HG02852 (cell line): ENCODE data around the gene ADAM12.
"Not testable (repeated sequence)": the region's sequence is repeated elsewhere in the genome, so short reads cannot be mapped to it uniquely, and the experiment has no call there.

Source experiments
- ATAC-seq: cut with Tn5 transposase; IDR thresholded peaks from one replicate; pipeline ENCODE4 v1.9.1; 2021; ENCODE audit warnings: mild to moderate bottlenecking, moderate library complexity; ENCODE audit not compliant: unreplicated experiment

The ADAM12 gene

DNA sequence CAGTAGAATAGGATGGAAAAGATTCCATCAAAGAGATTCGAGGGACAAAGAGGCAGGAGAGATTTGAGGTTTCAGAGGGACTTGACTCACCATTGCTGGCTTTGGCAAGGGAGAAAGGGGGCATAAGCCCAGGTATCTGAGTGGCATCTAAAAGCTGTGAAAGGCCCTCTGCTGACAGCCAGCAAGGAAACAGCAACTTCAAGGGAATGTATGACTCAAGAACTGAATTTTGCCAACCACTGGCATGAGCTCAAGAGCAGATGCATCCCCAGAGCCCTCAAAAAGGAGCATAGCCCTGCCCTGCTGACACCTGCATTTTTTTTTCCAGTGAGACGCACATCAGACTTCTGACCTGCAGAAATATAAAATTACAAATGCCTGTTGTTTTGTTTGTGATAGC is 19.6 kb upstream of the ADAM12 start:
- no peak for ATAC-seq

DNA sequence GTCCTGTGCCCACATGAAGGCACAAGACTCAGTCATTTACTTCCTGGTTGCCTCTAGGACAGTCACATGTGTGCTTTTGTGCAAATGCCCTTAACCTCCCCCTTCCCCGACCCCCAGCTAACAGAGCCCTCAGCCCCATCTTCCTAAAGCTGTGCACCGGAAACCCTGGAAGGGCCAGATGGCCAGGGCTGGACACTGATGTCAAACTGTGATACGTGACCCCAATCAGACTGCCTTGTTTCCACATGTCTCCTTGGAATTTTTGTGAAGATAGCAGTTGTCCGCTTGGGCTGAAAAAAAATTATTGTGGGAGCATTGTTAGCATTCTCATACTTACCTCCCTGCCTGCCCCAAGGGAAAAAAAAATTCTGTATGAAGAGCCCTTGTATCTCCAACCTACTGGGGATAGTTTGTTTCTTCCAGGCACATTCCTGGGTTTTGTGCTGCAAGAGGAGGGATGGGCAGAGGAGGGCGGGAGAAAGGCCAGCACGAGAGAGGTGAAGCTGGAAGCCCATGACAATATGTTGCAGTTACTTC is 17.0 kb upstream of the ADAM12 start:
- ATAC-seq, result no peak

GRCh38 chr10:126402721-126403695 is 14.7 kb upstream of the ADAM12 start:
- no peak for ATAC-seq

DNA sequence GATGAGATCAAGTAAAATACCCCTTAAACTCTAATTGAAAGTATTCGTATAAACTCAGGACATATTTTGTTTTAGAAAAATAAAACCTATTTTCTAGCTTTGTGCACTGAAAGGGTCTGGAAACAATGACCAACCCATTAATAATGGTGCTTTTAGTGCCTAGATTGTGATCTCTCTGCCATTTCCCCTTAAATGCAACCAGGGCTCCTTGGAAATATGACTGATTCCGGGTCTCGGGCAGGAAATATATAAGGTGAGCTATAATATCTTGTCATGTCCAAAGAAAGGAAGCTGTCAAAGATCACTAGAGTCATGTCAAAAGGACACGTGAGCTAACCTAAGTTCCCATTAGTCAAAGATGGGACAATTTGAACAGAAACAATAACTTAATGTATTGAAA is 12.4 kb upstream of the ADAM12 start:
- no peak for ATAC-seq

DNA sequence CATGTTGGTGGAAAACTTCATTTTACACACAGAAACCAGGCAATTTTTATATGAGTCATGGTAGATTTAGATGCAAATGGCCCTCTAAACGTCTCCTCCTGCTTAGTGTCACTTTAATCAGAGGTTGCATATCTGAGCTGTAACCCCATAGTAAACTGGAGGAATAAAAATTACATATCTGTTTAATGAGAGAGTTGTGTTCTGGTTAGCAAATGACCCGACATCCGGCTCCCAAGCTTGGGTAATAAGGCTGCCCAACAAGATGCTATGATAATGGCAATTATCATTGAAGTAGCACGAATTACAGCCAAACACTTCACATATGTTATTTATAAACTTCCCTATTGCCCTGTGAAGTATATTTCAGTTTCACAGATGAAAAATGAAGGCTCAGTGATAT is 10.6 kb upstream of the ADAM12 start:
- no peak for ATAC-seq

DNA sequence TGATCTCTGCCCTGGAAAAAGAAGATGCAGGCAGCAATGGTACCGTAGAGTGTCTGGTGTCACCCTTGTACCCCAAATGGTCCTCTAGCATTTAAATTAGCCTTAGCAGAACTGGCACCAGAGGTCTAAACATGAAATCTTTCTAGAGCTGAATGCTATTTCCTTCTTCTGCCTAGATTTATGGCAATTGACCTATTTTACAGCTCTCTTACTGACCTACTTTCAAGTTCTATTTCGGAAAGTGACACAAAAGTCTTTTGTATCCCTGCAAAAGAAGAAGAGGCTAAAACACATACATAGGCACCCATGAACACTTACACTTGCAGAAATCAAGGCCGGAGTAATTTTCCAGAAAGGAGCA is 10.1 kb upstream of the ADAM12 start:
- ATAC-seq, result no peak

DNA sequence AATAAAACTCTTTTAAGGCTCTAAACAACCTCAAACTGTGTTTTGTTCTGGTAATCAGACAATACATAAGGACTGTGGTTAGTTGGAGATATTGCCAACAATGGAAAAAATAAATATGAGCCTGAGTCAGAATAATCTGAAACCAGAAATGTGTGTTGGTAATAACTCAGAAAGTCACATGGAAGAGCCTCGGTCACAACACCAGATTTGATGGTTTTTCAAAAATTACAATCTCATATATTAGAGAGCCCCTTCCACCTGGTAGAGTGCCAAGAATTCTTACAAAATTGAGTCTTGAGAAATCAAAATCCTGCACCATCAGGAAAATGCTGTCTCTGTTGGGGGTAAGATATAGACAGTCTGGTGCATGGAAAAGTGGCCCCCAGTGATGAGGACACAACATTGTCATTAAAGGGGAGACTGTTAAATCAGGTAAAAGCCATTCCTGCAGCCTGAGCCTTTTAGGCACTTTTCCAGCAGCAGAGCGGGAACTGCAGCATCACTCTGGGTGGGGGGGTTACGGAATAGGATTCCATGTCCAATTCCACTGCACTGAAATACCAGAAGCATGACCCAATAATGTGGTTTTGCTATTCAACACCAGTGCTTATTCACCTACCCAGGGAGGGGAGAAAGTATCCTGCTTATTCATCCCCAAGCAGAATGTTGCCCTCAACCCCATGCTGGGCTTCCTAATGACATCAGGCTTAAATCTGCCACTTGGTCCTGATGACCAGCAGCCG is 9.5 kb upstream of the ADAM12 start:
- no peak for ATAC-seq

DNA sequence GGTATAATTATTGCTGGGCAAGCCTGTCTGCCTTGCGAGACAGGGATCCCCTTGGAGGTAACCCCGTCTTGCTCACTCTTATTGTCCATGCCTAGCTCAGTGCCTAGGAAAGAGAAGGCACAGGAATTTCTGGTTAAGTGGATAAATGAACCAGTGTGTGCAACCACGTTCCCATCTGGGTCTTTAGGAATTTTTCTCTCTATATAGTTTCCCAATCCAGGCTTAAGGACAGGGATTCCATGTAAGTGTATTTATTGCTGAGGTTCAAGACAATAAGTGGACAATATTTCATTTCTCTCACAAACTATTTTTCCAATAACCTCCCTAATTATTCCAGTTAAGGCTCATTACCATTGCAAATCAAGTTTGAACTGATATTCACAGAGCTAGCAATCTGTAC is 8.9 kb upstream of the ADAM12 start:
- ATAC-seq, result no peak

- no peak for ATAC-seq
These were observed 6.7 kb upstream of the ADAM12 start for GRCh38 chr10:126394948-126395347.

DNA sequence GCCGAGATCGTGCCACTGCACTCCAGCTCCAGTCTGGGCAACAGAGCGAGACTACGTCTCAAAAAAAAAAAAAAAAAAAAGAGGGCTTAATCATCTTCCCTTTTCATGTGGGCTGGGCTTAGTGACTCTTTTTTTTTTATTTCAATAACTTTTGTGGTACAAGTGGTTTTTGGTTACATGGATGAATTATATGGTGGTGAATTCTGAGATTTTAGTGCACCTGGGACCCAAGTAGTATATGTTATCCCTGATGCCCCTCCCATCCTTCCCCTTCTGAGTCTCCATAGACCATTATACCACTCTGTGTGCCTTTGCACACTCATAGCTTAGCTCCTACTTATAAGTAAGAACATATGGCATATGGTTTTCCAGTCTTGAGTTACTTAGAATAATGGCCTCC is 4.8 kb upstream of the ADAM12 start:
- ATAC-seq, result no peak

DNA sequence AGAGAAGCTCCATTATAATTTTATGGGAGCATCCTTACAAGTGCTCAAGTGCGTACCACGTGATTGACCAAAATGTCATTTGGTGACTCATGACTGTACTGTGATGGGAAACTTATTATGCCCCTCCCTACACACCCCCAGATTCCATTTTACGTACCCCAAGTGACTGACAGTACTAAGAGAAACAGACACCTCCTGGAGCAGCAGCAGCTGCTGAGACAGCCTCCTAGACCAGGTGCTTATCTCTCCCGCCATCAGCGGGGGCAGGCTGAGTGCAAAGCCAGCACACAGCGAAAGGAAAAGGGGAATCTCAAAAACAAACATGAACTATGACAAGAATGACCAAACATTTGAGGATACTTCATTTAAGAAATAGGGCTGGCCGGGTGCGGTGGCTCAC is 4.2 kb upstream of the ADAM12 start:
- no peak for ATAC-seq

DNA sequence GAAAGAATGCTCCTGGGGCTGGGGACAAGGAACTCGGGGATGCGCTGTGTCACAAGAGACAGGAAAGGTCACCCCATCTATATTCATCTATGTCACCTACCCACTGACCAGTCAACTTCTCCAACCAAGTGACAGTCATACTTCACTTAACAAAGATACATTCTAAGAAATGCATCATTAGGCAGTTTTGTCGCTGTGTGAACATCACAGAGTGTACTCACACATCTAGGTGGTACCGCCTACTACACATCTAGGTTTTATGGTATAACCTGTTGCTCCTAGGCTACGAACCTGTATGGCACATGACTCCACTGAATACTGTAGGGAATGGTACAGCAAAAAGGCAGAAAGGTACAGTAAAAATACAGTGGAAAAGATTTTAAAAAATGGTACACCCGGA is 3.8 kb upstream of the ADAM12 start:
- ATAC-seq, result no peak

GRCh38 chr10:126391192-126391885 is 3.1 kb upstream of the ADAM12 start:
- ATAC-seq, result no peak

- ATAC-seq, result no peak
These were observed 2.0 kb upstream of the ADAM12 start for GRCh38 chr10:126390324-126390723.

GRCh38 chr10:126387041-126387921 is 996 bp downstream of the ADAM12 start:
- no peak for ATAC-seq

DNA sequence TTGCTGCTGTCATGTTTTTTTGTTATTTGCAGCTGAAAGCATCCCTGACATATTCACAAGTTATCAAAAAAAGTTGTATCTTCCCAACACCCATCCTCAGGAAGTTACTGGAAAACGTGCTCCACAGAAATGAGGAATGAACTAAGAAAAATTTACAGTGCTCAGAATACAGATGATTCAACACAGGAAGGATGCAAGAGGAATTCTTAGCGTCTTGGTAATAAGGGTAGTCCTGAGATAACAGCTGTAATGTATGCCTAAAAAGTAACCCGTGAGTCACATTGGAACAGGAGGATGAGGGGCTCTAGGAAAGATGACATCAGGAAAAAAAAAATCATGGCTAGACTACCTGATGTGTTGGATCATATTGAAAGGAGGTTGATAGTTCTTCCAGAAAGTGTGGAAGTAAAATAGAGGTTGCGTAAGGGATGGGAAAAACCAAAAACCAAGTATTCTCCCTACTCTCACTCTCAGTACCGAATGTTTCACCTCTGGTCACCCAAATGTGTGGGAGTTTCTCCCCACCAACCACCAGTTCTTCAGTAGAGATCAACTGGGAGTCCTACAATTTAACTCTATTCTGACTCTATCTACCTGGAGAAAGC is 3.9 kb downstream of the ADAM12 start:
- ATAC-seq, result no peak

GRCh38 chr10:126380352-126381076 is 7.8 kb downstream of the ADAM12 start:
- no peak for ATAC-seq

DNA sequence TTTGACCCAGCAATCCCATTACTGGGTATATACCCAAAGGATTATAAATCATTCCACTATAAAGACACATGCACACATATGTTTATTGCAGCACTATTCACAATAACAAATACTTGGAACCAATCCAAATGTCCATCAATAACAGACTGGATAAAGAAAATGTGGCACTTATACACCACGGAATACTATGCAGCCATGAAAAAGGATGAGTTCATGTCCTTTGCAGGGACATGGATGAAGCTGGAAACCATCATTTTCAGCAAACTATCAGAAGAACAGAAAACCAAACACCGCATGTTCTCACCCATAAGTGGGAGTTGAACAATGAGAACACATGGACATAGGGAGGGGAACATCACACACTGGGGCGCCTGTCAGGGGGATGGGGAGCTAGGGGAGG is 9.1 kb downstream of the ADAM12 start:
- not testable (repeated sequence) for ATAC-seq

DNA sequence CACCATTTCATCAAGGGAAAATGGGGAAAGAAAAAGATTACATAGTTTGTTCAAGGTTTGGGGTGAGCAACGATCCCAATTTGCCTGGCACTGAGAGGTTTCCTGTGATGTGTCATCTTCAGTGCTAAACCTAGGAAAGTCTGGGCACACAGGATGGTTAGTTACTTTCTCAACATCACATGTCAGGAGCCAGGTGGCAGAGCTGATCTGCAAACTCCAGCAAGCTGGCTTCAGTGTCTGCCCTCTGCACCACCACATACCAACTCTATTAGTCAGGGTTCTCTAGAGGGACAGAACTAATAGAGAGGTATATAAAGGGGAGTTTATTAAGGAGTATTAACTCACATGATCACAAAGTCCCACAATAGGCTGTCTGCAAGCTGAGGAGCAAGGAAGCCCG is 11.3 kb downstream of the ADAM12 start:
- no peak for ATAC-seq
